ENCODE measurements around the gene FCGR2B.
"Not testable (repeated sequence)": the region's sequence is repeated elsewhere in the genome, so short reads cannot be mapped to it uniquely, and the experiment has no call there.

FCGR2B gene

DNA sequence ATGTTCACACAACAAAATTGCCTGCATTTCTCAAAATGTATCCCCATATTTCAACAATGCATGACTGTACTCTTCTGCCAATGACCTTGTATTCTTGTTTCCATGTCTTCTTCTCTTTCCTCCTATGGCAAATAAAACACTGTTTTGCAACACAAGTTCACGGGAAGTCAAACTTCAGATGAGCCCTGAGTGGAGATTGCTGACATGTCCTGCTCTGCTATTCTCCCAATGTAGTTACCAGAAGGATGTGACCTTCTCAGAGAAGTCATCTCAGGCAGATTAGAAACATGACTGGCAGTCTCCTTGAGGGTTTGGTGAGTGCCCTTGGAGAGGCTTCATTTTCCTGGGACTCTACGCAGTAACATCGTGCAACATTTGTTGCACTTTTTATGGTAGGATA, 15.6 kb downstream of the FCGR2B start:
- 99% methylated on average over 2 of the region's 3 CpGs for WGBS

DNA sequence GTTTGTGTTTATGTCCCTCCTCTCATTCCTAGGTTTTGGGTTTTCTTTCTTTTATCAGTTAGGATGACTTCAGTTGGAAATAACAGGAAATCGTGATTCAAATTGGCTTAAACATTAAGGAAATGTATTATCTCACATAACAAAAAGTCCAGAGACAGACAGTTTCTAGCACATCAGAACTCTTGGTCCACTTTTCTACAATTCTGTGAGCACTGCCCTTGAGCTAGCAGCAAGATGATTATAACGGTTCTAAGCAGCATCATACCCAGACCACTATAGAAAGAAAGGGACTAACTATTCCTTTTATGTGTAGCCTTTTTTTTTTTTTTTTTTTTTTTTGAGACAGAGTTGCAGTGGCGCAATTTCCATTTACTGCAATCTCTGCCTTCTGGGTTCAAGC, 18.9 kb downstream of the FCGR2B start:
- Histone ChIP-seq H3K27ac (ENCODE audit: low read depth, low read length) (no peak overlapping the region), H3K4me1 (ENCODE audit: insufficient read depth, low read length) (no peaks in the 10 kb centered on the region), H3K27me3 (ENCODE audit: insufficient read depth, low read length) (peaks cover 7% of the 10 kb centered on the region; the same call in 1 of the 2 replicates), H3K36me3 (ENCODE audit: insufficient read depth, low read length) (no peaks in the 10 kb centered on the region), H3K4me3 (ENCODE audit: low read length) (no peak overlapping the region), H3K9me3 (ENCODE audit: insufficient read depth, low read depth, low read length) (no peaks in the 10 kb centered on the region), H3K9ac (ENCODE audit: low read depth, low read length) (no peak overlapping the region)
- WGBS: 92% methylated on average over 2 of the region's 3 CpGs

More for the DNA sequence above, 15.6 kb downstream of the FCGR2B start:
- Histone ChIP-seq H3K4me3 (ENCODE audit: low read length) (no peak overlapping the region), H3K4me1 (ENCODE audit: insufficient read depth, low read length) (no peaks in the 10 kb centered on the region), H3K36me3 (ENCODE audit: insufficient read depth, low read length) (no peaks in the 10 kb centered on the region), H3K27ac (ENCODE audit: low read depth, low read length) (no peak overlapping the region), H3K9ac (ENCODE audit: low read depth, low read length) (no peak overlapping the region), H3K9me3 (ENCODE audit: insufficient read depth, low read depth, low read length) (no peaks in the 10 kb centered on the region), H3K27me3 (ENCODE audit: insufficient read depth, low read length) (0 out of 2 replicates have a peak, but pooled peaks cover 4% of the 10 kb centered on the region)

DNA sequence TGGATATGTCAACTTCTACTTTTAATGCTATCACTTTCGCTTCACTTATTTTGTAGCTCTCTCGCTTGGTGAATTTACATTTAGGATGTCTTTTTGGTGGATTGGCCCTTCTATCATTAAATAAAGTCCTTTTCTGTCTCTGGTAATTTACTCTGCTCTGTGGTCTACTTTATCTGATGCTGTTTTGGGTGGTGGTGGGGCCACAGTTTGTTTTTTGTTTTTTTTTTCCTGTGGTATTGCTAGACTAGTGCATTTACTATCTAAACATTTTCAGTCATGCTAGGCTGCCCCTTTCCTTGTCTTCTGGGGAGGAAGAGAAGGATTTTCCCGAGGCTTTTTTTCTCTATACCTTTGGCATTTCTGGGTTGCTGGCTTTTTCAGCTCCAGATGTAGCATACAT, 26.0 kb downstream of the FCGR2B start:
- H3K4me3 ChIP-seq (ENCODE audit: low read length): no peak overlapping the region
- H3K27me3 ChIP-seq (ENCODE audit: insufficient read depth, low read length): peaks cover 3% of the 10 kb centered on the region; the same call in 1 of the 2 replicates
- no peak overlapping the region for H3K27ac ChIP-seq (ENCODE audit: low read depth, low read length)
- no peaks in the 10 kb centered on the region for H3K4me1 ChIP-seq (ENCODE audit: insufficient read depth, low read length)
- no peaks in the 10 kb centered on the region for H3K36me3 ChIP-seq (ENCODE audit: insufficient read depth, low read length)
- H3K9ac ChIP-seq (ENCODE audit: low read depth, low read length): no peak overlapping the region
- 85% methylated on average over 2 of the region's 3 CpGs for WGBS
- no peaks in the 10 kb centered on the region for H3K9me3 ChIP-seq (ENCODE audit: insufficient read depth, low read depth, low read length)

DNA sequence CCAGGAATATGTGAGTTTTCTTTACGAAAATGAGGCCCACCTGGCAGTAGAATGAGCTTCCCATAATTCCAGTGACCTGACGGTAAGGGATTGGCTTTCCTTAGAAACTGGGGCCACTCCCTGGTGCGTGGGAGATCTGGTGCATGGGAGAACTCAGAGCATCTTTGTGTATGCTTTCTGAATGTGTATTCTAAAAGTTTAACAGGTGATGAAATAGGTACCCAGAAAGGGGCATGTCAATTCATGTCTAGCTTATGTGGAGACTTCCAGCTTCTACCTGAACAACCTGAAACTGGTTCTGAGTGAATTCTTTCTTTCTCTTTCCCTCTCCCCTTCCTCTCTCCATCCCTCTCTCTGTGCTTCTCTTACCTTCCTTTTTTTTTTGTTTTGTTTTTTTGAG, 28.9 kb downstream of the FCGR2B start:
- Histone ChIP-seq H3K4me1 (ENCODE audit: insufficient read depth, low read length) (no peaks in the 10 kb centered on the region), H3K9me3 (ENCODE audit: insufficient read depth, low read depth, low read length) (no peaks in the 10 kb centered on the region), H3K27ac (ENCODE audit: low read depth, low read length) (no peak overlapping the region), H3K9ac (ENCODE audit: low read depth, low read length) (no peak overlapping the region), H3K4me3 (ENCODE audit: low read length) (no peak overlapping the region), H3K27me3 (ENCODE audit: insufficient read depth, low read length) (no peaks in the 10 kb centered on the region), H3K36me3 (ENCODE audit: insufficient read depth, low read length) (no peaks in the 10 kb centered on the region)
- 88% methylated on average over 3 of the region's 3 CpGs for WGBS

DNA sequence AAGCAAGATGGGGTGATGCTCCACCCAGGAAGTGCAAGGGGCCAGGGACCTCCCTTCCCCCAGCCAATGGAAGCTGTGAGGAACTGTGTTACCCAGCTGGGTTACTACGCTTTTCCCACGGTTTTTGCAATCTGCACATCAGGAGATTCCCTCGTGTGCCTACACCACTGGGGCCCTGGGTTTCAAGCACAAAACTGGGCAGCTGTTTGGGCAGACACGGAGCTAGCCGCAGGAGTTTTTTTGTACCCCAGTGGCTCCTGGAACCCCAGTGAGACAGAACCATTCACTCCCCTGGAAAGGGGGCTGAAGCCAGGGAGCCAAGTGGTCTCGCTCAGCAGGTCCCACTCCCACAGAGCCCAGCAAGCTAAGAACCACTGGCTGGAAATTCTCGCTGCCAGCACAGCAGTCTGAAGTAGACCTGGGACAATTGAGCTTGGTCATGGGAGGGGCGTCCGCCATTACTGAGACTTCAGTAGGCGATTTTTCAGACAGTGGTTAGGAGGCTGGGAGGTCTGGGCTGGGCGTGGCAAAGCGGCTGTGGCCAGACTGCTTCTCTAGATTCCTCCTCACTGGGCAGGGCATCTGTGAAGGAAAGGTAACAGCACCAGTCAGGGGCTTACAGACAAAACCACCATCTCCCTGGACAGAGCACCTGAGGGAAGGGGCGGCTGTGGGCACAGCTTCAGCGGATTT, 30.2 kb downstream of the FCGR2B start:
- not testable (repeated sequence) for H3K4me1 ChIP-seq (ENCODE audit: insufficient read depth, low read length); H3K9me3 ChIP-seq (ENCODE audit: insufficient read depth, low read depth, low read length); H3K36me3 ChIP-seq (ENCODE audit: insufficient read depth, low read length); H3K9ac ChIP-seq (ENCODE audit: low read depth, low read length); H3K27me3 ChIP-seq (ENCODE audit: insufficient read depth, low read length); H3K27ac ChIP-seq (ENCODE audit: low read depth, low read length); H3K4me3 ChIP-seq (ENCODE audit: low read length)
- 91% methylated on average over 14 of the region's 14 CpGs for WGBS

DNA sequence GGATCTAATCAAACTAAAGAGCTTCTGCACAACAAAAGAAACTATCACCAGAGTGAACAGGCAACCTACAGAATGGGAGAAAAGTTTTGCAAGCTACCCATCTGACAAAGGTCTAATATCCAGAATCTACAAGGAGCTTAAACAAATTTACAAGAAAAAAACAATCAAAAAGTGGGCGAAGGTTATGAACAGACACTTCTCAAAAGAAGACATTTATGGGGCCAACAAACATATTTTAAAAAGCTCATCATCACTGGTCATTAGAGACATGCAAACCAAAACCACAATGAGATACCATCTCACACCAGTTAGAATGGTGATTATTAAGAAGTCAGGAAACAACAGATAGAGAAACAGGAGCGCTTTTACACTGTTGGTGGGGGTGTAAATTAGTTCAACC, 35.4 kb downstream of the FCGR2B start:
- WGBS: 91% methylated on average over 2 of the region's 2 CpGs
- H3K27ac ChIP-seq (ENCODE audit: low read depth, low read length); H3K36me3 ChIP-seq (ENCODE audit: insufficient read depth, low read length); H3K9me3 ChIP-seq (ENCODE audit: insufficient read depth, low read depth, low read length); H3K4me1 ChIP-seq (ENCODE audit: insufficient read depth, low read length); H3K4me3 ChIP-seq (ENCODE audit: low read length); H3K9ac ChIP-seq (ENCODE audit: low read depth, low read length); H3K27me3 ChIP-seq (ENCODE audit: insufficient read depth, low read length): not testable (repeated sequence)

DNA sequence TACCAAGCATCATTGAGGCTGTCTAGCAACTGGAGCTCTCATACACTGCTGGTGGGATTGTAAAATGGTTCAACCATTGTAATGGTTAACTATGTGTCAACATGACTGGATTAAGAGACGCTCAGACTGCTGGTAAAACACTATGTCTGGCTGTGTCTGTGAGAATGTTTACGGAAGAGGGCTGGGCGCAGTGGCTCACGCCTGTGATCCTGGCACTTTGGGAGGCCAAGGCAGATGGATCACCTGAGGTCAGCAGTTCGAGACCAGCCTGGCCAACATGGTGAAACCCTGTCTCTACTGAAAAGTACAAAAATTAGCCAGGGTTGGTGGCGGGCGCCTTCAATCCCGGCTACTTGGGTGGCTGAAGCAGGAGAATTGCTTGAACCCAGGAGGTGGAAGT, 39.3 kb downstream of the FCGR2B start:
- no peaks in the 10 kb centered on the region for H3K9me3 ChIP-seq (ENCODE audit: insufficient read depth, low read depth, low read length)
- H3K9ac ChIP-seq (ENCODE audit: low read depth, low read length): no peak overlapping the region
- H3K27ac ChIP-seq (ENCODE audit: low read depth, low read length): no peak overlapping the region
- H3K4me1 ChIP-seq (ENCODE audit: insufficient read depth, low read length): no peaks in the 10 kb centered on the region
- 87% methylated on average over 8 of the region's 8 CpGs for WGBS
- H3K4me3 ChIP-seq (ENCODE audit: low read length): no peak overlapping the region
- no peaks in the 10 kb centered on the region for H3K27me3 ChIP-seq (ENCODE audit: insufficient read depth, low read length)
- no peaks in the 10 kb centered on the region for H3K36me3 ChIP-seq (ENCODE audit: insufficient read depth, low read length)

DNA sequence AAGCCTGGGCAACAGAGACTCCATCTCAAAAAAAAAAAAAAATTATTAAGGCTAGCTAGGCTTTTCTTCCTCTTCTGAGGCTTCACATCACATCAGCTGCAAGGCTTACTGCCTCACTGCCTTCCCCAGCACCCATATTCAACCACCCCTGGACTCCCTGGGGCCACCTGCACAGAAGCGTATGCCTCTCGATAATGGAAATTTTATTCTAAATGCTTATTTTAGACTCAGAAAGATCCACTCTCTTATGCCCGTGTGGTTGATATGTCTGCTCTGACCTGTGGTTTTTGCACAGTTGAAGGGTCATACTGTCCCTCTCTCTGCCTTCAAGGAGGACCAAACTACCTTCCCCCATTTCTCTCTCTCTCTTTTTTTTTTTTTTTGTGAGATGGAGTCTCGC, 42.6 kb downstream of the FCGR2B start:
- Histone ChIP-seq H3K4me1 (ENCODE audit: insufficient read depth, low read length) (peaks cover 9% of the 10 kb centered on the region; the same call in 1 of the 2 replicates), H3K9ac (ENCODE audit: low read depth, low read length) (no peak overlapping the region), H3K4me3 (ENCODE audit: low read length) (no peak overlapping the region), H3K27me3 (ENCODE audit: insufficient read depth, low read length) (no peaks in the 10 kb centered on the region), H3K27ac (ENCODE audit: low read depth, low read length) (no peak overlapping the region), H3K36me3 (ENCODE audit: insufficient read depth, low read length) (no peaks in the 10 kb centered on the region), H3K9me3 (ENCODE audit: insufficient read depth, low read depth, low read length) (no peaks in the 10 kb centered on the region)
- WGBS: 96% methylated on average over 4 of the region's 4 CpGs

DNA sequence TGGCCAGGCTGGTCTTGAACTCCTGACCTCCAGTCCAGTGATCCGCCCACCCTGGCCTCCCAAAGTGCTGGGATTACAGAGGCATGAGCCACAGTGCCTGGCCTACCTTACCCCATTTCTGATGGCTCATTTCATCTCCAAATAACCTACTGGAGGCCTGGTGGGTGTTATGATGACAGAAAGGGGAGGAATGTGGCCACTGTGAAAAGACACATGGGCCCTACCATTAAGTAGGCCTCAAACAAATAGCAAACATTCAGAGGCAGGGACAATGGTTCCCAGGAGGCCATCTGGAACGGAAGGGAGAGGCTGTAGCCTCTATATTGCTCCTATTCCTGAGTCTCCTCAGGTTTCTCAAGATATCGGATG, 43.2 kb downstream of the FCGR2B start:
- H3K4me3 ChIP-seq (ENCODE audit: low read length): no peak overlapping the region
- peaks cover 9% of the 10 kb centered on the region; the same call in 1 of the 2 replicates for H3K4me1 ChIP-seq (ENCODE audit: insufficient read depth, low read length)
- no peak overlapping the region for H3K27ac ChIP-seq (ENCODE audit: low read depth, low read length)
- H3K9ac ChIP-seq (ENCODE audit: low read depth, low read length): no peak overlapping the region
- H3K36me3 ChIP-seq (ENCODE audit: insufficient read depth, low read length): no peaks in the 10 kb centered on the region
- no peaks in the 10 kb centered on the region for H3K27me3 ChIP-seq (ENCODE audit: insufficient read depth, low read length)
- H3K9me3 ChIP-seq (ENCODE audit: insufficient read depth, low read depth, low read length): no peaks in the 10 kb centered on the region
- 91% methylated on average over 3 of the region's 3 CpGs for WGBS

DNA sequence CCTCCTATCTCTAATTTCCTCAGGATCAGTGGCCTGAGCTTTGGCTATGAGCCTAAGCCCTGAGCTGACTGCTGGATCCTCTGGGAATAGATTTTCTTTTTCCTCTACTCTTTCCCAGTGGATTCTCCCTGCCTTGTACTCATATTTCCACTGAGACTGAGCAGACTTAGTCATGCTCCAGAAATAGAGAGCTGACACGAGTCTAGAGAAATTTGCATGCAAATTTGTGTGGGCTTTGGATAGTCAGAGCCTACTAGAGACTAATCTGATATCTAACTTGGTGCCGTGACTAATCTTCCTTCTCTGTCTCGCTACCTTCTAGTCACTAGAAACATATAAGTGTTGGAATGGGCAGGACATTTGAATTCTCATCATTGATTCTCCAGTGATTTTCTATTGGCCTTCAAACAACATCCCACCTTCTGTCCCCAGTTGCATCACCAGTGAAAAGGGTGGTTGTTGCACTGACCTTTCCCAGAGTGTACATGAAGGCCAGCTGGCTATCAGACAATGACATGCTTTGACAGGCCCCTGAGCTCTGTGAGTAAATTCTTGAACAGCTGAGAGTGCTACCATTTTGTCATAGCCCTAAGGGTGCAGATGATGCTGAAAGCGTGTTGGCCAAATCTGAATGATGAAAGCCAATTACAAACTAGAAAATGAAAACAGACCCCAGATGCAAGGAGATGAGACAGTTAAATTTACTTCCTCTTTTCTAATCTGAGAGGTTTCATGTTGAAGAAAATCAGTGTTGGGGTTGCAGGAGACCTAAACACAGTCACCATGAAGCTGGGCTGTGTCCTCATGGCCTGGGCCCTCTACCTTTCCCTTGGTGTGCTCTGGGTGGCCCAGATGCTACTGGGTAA, 43.8 kb downstream of the FCGR2B start, which contains the start of gene FCRLA:
Gene FCRLA (plus strand): TSS at position 748 of the 866 bp plus-strand sequence. CDS start 36 bp downstream, at position 784.
- 80% methylated on average over 2 of the region's 4 CpGs for WGBS
- no peak within 1 kb of the TSS for H3K9ac ChIP-seq (ENCODE audit: low read depth, low read length)
- H3K27ac ChIP-seq (ENCODE audit: low read depth, low read length): no peak within 1 kb of the TSS
- no peak within 1 kb of the TSS for H3K4me3 ChIP-seq (ENCODE audit: low read length)
- H3K27me3 ChIP-seq (ENCODE audit: insufficient read depth, low read length): no peaks in the 10 kb centered on the region
- H3K36me3 ChIP-seq (ENCODE audit: insufficient read depth, low read length): no peaks in the 10 kb centered on the region
- peaks cover 9% of the 10 kb centered on the region; the same call in 1 of the 2 replicates for H3K4me1 ChIP-seq (ENCODE audit: insufficient read depth, low read length)
- no peaks in the 10 kb centered on the region for H3K9me3 ChIP-seq (ENCODE audit: insufficient read depth, low read depth, low read length)

DNA sequence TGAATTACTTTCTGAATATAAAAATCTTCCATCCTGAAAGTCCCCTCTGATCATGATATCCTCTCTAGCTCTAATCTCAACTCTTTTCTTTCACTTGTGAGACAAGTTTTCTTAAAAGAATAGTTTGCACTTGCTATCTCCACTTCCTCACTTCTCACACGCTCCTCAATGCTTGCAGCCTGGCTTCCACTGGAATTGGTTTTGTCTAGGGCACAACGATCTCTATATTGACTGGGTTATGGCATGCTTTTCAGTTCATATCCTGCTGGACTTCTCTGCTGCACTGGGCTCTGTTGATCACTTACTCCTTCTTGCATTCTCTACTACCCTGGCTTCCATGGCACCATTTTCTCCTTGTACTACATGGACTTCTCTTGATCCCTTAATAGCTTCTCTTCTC, 44.6 kb downstream of the FCGR2B start:
- peaks cover 9% of the 10 kb centered on the region; the same call in 1 of the 2 replicates for H3K4me1 ChIP-seq (ENCODE audit: insufficient read depth, low read length)
- H3K36me3 ChIP-seq (ENCODE audit: insufficient read depth, low read length): no peaks in the 10 kb centered on the region
- no peaks in the 10 kb centered on the region for H3K9me3 ChIP-seq (ENCODE audit: insufficient read depth, low read depth, low read length)
- H3K27me3 ChIP-seq (ENCODE audit: insufficient read depth, low read length): no peaks in the 10 kb centered on the region
- no peak overlapping the region for H3K27ac ChIP-seq (ENCODE audit: low read depth, low read length)
- H3K9ac ChIP-seq (ENCODE audit: low read depth, low read length): no peak overlapping the region
- H3K4me3 ChIP-seq (ENCODE audit: low read length): no peak overlapping the region
- 92% methylated on average over 2 of the region's 2 CpGs for WGBS
